WI38 (cell line): Measurements from ENCODE around the gene EHD4.
A peak's percentile ranks its signal among the peaks of the same experiment; 100 is the strongest.

Experiments used
- H3K4me3 ChIP-seq: 2 replicates; pipeline ENCODE4 v1.5.1; 2011; ENCODE audit warnings: low read depth, mild to moderate bottlenecking, control low read depth, low read length
- TF ChIP-seq, protein P1 (sequence below): IDR thresholded peaks from 2 replicates; pipeline ENCODE4 v1.5.1; 2012; ENCODE audit warnings: low read depth, mild to moderate bottlenecking, control low read depth, low read length

The EHD4 gene

DNA sequence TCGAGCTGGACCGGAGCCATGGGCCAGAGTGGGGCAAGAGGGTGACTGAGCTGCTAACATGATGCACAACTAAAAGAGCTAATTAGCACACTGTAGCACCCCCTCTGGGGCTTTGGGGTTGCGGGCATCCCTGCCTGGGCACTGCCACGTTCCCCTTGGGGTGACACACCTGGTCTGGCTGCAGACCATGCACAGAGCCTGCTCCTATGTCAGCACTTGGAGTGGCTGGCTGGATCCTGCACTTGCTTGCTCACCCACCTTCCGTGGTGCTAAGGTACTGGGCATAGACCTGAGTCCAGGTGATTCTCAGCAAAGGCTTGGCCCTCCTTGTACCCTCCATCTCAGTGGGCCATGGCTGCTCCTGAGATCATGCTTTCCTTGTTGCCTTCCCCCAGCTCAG, 65.7 kb downstream of the EHD4 start:
- TF ChIP-seq, protein P1, sequence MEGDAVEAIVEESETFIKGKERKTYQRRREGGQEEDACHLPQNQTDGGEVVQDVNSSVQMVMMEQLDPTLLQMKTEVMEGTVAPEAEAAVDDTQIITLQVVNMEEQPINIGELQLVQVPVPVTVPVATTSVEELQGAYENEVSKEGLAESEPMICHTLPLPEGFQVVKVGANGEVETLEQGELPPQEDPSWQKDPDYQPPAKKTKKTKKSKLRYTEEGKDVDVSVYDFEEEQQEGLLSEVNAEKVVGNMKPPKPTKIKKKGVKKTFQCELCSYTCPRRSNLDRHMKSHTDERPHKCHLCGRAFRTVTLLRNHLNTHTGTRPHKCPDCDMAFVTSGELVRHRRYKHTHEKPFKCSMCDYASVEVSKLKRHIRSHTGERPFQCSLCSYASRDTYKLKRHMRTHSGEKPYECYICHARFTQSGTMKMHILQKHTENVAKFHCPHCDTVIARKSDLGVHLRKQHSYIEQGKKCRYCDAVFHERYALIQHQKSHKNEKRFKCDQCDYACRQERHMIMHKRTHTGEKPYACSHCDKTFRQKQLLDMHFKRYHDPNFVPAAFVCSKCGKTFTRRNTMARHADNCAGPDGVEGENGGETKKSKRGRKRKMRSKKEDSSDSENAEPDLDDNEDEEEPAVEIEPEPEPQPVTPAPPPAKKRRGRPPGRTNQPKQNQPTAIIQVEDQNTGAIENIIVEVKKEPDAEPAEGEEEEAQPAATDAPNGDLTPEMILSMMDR, result no peak
- no peak overlapping the region for H3K4me3 ChIP-seq

DNA sequence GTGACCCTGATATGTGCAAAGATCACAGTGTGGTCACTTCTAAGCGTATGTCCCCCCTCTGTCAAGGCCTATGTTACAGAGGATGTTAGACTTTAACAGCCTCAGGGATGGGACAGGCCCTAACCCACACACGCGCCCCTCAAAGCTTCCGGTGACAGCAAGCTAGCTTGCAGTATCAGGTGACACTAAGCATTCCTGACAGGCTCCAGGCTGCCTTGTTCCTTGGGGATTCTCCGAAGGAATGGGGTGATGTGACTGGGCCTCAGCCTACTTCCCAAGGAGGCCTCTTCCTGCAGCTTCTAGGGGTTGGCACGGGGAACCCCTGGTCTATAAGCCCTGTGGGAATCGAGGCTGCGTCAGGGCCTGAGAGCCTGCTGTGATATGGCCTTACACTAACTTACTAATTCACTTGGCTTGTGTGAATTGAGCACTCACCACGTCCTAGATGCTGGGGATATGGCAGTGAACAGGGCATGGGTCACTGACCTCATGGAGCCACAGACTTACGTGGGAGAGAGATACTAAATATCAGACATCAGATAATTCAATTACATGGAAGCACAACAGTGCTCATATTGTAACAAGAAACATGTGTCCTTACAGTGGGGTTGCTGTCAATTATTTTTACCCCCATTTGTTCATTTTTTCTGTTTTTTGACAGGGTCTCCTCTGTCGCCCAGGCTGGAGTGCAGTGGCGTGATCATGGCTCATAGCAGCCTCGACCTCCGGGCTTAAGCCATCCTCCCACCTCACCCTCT, 67.1 kb downstream of the EHD4 start:
- H3K4me3 ChIP-seq, result no peak overlapping the region
- TF ChIP-seq, protein P1, result no peak

DNA sequence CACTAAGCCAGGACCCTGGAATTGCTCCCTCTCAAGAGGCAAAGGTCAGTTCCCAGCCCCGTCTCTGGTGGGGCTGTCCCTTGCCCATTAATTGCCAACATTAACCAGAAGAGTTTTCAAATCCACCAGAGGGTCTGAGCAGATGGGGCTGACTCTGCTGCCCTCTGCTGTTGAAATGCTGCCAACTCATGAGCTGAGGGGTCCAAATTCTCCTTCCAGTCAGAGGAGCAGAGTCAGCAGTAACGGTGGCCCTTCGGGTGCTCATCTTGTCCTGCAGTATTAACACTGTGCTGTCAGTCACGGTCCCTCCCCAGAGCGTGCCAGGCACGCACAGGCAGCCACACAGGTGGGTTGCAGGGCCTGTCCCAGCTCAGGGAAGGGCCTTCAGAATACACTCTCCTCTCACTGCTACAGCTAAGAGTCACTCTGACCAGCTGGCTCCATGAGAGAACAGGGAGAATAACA, 67.8 kb downstream of the EHD4 start:
- TF ChIP-seq, protein P1, result peak; percentile 80

DNA sequence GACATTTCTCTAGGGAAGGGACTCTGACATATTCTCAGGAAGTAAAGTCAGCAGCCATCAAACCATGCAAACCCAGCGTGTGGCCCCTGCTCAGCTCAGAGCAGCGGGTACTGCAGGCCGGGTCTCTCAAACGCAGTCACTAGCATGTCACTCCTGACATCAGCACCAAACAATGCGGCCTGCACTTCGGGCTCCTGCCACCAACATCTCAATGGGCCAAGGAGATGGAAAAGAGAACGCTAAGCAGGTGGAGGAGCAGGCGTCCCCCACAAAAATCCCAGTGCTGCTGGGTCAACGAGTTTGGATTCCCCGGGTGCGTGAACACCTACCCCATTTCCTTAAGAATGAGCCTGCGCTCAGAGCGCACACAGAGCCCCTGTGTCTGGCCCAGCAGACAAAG, 68.6 kb downstream of the EHD4 start:
- no peak overlapping the region for H3K4me3 ChIP-seq
- TF ChIP-seq, protein P1, result no peak

More for the DNA sequence above, 67.8 kb downstream of the EHD4 start:
- no peak overlapping the region for H3K4me3 ChIP-seq

DNA sequence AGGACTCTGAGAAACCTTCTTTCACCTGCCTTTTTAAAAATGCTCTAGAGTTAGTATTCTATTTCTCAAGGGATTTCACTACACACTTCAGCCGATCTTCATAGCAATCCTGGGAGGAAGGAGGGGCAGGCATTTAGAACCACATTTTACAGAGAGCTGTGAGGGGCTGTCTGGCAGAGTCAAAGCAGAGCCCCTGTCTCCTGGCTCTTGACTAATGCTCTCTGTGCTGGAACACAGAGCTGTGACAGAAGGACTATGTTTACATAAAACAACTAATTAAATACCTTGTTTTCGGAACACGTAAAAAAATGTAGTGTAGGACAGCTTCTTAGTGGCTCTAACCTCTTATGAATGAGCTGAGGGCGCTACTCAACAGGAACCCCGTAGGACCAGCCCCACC, 70.9 kb downstream of the EHD4 start:
- no peak overlapping the region for H3K4me3 ChIP-seq
- TF ChIP-seq, protein P1, result no peak

DNA sequence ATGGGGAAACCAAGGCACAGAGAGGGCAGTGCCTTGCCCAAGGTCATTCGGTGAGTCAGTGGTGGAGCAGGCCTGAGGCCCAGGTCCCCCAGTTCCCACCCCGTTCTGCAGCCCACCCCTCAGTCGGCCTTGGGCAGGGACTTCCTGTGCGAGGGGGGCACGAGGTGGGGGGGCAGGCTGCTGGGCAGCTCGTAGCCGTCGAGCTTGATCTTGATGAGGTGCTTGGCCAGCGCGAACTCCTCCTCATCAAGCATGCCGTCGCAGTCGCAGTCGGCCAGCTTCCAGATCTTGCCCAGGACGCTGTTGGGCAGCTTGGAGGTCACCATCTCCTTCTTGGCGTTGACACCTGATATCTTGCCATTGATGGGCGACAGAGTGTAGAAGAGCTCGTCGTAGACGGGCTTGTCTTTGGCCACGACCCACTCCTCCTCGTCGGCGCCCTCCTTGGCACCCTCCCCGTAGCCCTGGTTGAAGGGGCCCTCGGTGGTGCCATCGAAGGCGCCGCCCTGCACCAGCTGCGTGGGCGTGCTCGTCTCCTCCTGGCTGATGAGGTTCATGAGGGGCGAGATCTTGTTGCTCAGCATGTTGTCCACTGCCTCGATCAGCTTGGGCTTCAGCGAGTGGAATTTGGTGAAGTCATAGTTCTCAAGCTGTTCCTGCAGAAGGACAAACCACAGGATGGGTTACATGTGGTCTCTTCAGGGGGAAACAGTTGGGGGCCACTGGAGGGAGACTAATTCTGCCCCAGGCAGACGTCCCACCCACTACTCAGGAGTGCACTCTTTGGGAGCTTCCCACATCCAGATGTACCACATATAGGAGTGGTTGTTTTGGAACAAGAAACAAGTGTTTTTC, 71.6 kb downstream of the EHD4 start:
- TF ChIP-seq, protein P1, result no peak
- no peak overlapping the region for H3K4me3 ChIP-seq
